ENCODE data around the gene CNTN1.

DNA sequence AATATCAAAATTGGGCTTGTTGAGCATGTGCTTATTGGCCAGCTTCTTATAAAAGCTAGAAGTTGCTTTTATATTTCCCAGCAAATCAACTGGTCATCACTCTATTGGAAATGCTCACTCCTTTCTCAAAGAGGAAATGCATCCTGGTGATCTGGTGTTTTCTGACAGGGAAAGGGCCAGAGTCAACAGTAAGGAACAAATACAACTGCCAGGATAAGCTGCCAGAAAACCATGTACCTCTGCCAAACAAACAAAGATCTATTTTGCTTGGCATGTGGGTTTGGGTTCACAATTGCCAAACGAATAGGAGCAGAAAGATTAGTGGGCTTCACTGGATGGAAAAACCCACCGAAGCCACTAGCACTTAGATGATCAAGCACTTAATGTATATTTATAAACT is 369.0 kb downstream of the CNTN1 start:
- TF ChIP-seq, protein P1, sequence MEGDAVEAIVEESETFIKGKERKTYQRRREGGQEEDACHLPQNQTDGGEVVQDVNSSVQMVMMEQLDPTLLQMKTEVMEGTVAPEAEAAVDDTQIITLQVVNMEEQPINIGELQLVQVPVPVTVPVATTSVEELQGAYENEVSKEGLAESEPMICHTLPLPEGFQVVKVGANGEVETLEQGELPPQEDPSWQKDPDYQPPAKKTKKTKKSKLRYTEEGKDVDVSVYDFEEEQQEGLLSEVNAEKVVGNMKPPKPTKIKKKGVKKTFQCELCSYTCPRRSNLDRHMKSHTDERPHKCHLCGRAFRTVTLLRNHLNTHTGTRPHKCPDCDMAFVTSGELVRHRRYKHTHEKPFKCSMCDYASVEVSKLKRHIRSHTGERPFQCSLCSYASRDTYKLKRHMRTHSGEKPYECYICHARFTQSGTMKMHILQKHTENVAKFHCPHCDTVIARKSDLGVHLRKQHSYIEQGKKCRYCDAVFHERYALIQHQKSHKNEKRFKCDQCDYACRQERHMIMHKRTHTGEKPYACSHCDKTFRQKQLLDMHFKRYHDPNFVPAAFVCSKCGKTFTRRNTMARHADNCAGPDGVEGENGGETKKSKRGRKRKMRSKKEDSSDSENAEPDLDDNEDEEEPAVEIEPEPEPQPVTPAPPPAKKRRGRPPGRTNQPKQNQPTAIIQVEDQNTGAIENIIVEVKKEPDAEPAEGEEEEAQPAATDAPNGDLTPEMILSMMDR (IDR thresholded peaks at IDR 0.05): no peak
- TF ChIP-seq EP300 (IDR thresholded peaks at IDR 0.05) (no peak), POLR2A (IDR thresholded peaks at IDR 0.05) (no peak), POLR2AphosphoS5 (IDR thresholded peaks at IDR 0.05) (no peak)
